Activated naive CD4-positive, alpha-beta T cell treated with anti-CD3 and anti-CD28 coated beads, Interleukin-2, amount 50 U/mL, for 24 hours (primary cell): Measurements from ENCODE around the gene FGF1.

Source experiments
- H3K27ac Mint-ChIP-seq: one replicate; pipeline ENCODE4 v1.8.0; 2021; ENCODE audit warnings: mild to moderate bottlenecking, mixed read lengths
- H3K27me3 Mint-ChIP-seq: one replicate; pipeline ENCODE4 v1.8.0; 2021; ENCODE audit warnings: mixed read lengths
- H3K36me3 Mint-ChIP-seq: one replicate; pipeline ENCODE4 v1.8.0; 2021; ENCODE audit warnings: mixed read lengths
- H3K4me1 Mint-ChIP-seq: one replicate; pipeline ENCODE4 v1.8.0; 2021; ENCODE audit warnings: mixed read lengths
- H3K4me3 Mint-ChIP-seq: one replicate; pipeline ENCODE4 v1.8.0; 2021; ENCODE audit warnings: mild to moderate bottlenecking, mixed read lengths
- H3K9me3 Mint-ChIP-seq: one replicate; pipeline ENCODE4 v1.8.0; 2021; ENCODE audit warnings: mixed read lengths

FGF1 gene

DNA sequence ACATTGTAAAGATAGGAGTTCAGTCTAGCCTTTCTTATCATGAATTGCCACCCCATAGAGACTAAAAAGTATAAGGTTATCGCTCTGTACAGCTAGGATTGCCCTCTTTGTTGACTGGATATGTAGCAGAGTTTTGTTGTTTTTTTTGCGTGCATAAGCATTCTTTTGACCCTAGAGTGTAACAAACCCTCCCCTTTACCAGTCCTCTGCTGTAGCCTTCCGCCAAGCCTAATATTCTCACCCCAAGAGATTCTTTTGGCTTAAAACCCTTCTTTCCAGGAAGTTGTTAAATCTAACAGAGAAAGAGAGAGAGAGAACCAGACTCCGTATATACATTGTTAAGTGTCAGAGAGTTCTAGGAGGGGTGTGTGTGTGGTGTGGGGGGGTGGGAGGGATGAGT lies 113.9 kb downstream of the FGF1 start:
- Mint-ChIP-seq H3K27me3 (no peaks in the 10 kb centered on the region), H3K27ac (no peak overlapping the region), H3K9me3 (no peaks in the 10 kb centered on the region), H3K36me3 (peaks cover 1% of the 10 kb centered on the region), H3K4me1 (peaks cover 6% of the 10 kb centered on the region), H3K4me3 (no peak overlapping the region)

DNA sequence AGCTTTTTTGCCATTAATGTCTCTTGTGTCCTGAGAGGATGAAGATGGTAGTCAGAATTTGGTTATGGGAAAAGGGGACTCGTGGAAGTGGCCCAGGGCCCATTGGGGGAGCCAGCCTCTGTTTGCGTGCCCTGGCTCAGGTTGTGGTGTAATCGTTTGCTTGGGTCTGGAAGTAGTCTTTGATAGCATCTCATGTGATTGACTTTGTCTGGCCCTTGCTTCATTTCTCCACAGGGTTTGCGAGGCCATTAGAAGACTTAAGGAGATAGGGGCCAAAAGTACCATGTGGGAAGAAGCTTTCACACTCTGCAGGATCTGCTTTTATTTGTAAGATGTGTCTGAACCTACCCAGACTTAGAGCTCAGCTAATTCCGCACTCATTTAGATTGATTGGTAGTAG lies 114.5 kb downstream of the FGF1 start:
- Mint-ChIP-seq H3K4me1 (no peaks in the 10 kb centered on the region), H3K27me3 (no peaks in the 10 kb centered on the region), H3K9me3 (no peaks in the 10 kb centered on the region), H3K27ac (peak overlapping the region; percentile 51), H3K4me3 (no peak overlapping the region), H3K36me3 (peaks cover 1% of the 10 kb centered on the region)

DNA sequence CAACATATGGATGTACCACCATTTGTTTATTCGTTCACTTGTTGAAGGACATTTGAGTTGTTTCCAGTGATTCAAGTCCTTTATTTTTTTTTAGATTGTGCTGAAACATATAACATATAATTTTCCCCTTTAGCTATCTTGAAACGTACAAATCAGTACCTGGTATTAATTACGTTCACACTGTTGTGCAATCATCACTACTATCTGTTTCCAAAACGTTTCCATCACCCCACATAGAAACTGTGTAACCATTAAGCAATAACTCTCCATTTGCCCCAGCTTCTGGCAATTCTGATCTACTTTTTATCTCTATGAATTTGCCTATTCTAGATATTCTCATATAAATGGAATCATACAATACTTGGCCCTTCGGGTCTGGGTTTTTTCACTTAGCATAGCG lies 116.0 kb downstream of the FGF1 start:
- Mint-ChIP-seq H3K36me3 (peaks cover 1% of the 10 kb centered on the region), H3K27me3 (no peaks in the 10 kb centered on the region), H3K9me3 (no peaks in the 10 kb centered on the region), H3K27ac (no peak overlapping the region), H3K4me1 (no peaks in the 10 kb centered on the region), H3K4me3 (no peak overlapping the region)

DNA sequence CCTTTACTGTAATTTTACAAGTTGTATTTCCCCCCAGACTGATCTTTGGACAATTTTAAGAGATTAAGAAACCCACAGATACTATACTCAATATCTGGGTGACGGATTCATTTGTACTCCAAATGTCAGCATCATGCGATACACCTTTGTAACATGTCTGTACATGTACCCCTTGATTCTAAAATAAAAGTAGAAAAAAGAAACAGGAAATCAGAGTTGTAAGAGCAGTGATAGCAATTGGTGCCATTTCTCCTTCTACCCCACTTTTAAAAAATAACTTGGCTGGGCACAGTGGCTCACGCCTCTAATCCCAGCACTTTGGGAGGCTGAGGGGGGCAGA lies 116.9 kb downstream of the FGF1 start:
- Mint-ChIP-seq H3K9me3 (no peaks in the 10 kb centered on the region), H3K4me1 (no peaks in the 10 kb centered on the region), H3K27me3 (no peaks in the 10 kb centered on the region), H3K36me3 (no peaks in the 10 kb centered on the region), H3K27ac (peak overlapping the region; percentile 51), H3K4me3 (no peak overlapping the region)

DNA sequence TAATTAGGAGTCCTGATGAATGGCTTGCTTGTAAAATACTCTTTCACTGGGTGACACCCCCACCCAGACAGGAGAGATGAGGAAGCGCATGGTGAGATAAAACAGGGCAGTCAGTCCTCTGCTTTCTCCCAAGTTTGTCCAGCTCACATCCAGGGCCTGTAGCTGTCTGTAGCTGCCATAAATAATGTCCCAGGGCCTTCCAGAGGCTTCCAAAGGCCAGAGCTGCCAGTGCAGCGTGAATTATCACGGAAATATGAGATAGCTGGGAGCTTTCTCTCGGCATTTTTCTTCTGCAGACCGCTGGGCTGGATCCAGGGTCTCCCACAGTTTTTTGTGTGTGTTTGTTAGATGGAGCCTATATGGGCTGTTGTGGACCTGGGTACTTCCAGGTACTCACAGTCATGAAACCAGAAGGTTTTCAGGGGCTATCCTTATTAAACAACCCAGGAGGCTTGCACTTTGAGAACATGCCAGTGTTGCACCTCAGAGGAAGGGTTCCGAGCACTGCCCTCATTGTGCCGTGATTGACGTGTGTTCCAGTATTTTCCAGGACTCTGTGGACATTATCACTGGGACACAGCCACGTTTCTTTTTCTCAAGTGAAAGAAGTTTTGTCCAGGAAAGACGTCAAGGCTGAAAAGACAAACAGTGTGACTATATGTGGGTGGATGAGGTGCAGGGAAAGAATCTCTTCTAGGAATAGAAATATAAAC lies 117.5 kb downstream of the FGF1 start:
- H3K4me3 Mint-ChIP-seq: no peak overlapping the region
- no peak overlapping the region for H3K27ac Mint-ChIP-seq
- no peaks in the 10 kb centered on the region for H3K4me1 Mint-ChIP-seq
- H3K9me3 Mint-ChIP-seq: no peaks in the 10 kb centered on the region
- H3K27me3 Mint-ChIP-seq: no peaks in the 10 kb centered on the region
- peaks cover 2% of the 10 kb centered on the region for H3K36me3 Mint-ChIP-seq

DNA sequence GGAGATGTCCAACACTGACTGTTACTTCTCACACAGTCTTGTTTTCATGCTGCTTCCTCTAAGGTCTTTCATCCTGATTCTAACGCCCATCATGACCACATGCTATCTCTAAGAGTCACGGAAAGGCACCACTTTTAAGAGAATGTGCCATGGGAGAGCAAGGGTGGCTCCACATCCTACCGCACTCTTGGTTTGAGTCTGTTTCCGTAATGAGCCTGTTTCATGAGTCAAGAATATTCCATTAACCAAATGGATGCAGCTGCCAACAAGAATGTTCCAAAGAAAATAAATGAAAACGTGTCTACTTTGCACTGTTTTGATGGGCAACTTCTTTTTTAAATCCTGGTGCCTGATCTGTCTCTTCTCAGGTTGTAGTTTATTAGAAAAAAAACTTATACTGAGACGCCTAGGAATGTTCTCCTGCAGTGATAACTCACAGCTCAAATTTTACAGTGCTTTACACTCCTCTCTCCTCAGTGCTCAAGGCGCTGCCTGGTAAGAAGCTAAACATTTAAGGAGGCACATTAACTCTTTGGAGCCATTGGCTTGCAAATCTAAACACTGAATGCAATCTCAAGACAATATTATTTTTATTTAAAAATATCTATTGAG lies 124.3 kb downstream of the FGF1 start:
- Mint-ChIP-seq H3K36me3 (peaks cover 2% of the 10 kb centered on the region), H3K27ac (no peak overlapping the region), H3K9me3 (no peaks in the 10 kb centered on the region), H3K4me1 (no peaks in the 10 kb centered on the region), H3K27me3 (peaks cover 3% of the 10 kb centered on the region), H3K4me3 (no peak overlapping the region)

DNA sequence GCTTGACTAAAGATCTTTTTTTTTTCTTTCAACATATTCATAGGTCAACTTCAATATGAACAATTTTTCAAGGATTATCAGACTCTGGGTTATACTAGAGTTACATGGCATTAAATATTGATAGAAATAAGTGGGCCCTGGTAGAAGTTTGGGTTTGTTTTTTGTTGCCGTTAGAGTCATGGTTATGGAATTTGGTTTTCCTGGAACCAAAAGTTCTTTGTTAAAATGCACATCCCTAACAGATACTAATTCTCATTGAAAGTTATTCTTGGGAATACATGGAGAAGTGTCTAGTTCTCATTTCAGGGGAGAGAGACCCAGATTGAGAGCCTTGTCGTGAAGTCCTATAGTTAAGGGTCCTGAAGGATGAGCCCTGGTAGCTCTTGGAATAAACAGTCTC lies 124.9 kb downstream of the FGF1 start:
- H3K27ac Mint-ChIP-seq: no peak overlapping the region
- H3K9me3 Mint-ChIP-seq: no peaks in the 10 kb centered on the region
- H3K4me3 Mint-ChIP-seq: no peak overlapping the region
- peaks cover 3% of the 10 kb centered on the region for H3K27me3 Mint-ChIP-seq
- peaks cover 2% of the 10 kb centered on the region for H3K36me3 Mint-ChIP-seq
- no peaks in the 10 kb centered on the region for H3K4me1 Mint-ChIP-seq

DNA sequence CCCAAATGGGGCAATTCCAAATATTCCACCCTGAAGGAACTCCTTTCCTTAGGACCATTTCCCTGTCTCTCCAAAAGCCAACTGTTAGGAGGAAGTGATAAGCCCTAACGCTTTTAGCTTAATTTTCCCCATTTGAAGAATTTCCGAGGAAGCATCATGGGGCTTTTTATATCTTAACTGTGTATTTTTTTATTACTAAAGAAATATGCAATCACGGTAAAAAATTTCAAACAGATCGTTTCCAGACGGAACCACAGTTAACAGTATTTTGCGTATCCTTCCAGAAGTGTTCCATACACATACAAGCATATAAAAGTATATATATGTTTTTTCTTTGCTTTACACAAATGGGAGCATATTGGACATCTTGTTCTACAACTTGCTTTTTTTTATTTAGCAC lies 133.8 kb downstream of the FGF1 start:
- Mint-ChIP-seq H3K4me3 (no peak overlapping the region), H3K4me1 (peaks cover 14% of the 10 kb centered on the region), H3K27ac (no peak overlapping the region), H3K36me3 (no peaks in the 10 kb centered on the region), H3K27me3 (peaks cover 11% of the 10 kb centered on the region), H3K9me3 (no peaks in the 10 kb centered on the region)

DNA sequence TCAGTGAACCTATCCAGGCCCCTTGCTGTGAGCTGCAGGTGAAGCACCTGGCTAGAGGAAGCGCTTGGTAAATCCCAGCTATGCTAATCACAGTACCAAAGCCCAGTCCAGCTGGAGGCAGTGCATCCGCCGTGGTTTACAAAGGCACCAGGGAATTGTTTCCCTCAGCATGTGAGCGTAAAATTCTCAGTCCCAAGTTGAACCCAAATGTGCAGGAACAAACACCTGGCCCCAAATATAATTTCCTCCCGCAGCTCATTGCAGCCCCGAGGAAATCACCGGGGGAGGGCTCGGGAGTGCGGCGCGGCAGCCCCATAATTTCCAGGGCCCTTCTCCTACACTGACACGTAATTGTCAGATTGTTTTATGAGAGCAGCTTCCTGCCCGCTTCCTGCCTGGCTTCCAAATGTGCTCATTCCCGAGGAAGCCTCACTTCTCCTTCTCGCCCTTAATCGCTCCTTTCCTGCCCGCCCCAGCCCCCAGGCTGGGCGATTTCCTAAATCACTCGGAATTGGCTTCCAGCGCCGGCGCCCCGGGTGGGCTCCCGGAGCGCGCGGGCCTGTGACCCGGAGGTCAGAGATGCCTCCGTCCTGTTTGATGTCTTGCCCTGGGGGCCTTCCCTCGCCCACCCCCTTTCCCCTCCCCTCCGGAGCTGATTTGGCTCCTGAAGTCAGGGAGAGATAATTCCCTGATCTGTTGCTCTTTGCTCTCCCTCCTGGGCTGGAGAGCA lies 134.4 kb downstream of the FGF1 start:
- no peak overlapping the region for H3K4me3 Mint-ChIP-seq
- H3K27me3 Mint-ChIP-seq: peaks cover 11% of the 10 kb centered on the region

DNA sequence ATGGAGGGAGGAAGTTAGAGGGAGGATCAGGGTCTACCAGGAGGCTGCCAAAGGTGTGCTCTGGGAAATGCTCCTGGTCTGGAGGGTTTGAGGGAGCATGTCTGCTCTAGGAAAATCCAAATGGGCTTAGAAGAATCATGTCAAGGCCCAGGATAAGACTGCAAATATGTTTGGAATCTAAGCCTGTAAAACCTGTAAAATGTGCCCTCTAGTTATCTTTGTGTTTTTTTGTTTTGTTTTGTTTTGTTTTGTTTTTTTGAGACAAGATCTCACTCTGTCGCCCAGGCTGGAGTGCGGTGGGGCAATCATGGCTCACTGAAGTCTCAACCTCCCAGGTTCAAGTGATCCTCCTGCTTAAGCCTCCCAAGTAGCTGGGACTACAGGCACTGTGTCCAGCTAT lies 135.4 kb downstream of the FGF1 start:
- no peak overlapping the region for H3K27ac Mint-ChIP-seq
- no peak overlapping the region for H3K4me3 Mint-ChIP-seq
- peaks cover 11% of the 10 kb centered on the region for H3K27me3 Mint-ChIP-seq
- peaks cover 14% of the 10 kb centered on the region for H3K4me1 Mint-ChIP-seq
- H3K9me3 Mint-ChIP-seq: no peaks in the 10 kb centered on the region
- no peaks in the 10 kb centered on the region for H3K36me3 Mint-ChIP-seq

More for the DNA sequence above, 134.4 kb downstream of the FGF1 start:
- Mint-ChIP-seq H3K36me3 (no peaks in the 10 kb centered on the region), H3K9me3 (no peaks in the 10 kb centered on the region), H3K4me1 (peaks cover 14% of the 10 kb centered on the region), H3K27ac (no peak overlapping the region)

DNA sequence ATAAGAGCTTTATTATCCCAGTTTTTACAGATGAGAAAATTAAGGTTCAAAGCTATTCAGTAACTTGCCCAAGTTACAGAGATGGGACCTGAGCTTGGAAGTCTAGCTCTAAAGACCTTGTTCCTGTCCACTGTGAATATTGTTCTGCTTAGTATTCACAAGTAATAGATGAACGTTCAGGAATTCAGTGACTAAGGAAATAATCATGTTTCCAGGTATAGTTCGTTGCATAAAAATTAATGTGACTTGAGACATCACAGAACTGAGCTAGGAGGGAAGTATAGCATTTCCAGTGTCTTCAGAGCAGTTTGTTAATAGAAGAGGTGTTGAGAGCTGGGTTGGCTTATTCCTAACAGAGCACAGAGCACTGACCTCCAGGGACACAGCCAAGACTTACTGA lies 136.1 kb downstream of the FGF1 start:
- Mint-ChIP-seq H3K9me3 (no peaks in the 10 kb centered on the region), H3K36me3 (no peaks in the 10 kb centered on the region), H3K4me3 (no peak overlapping the region), H3K27me3 (peaks cover 11% of the 10 kb centered on the region), H3K27ac (no peak overlapping the region), H3K4me1 (peaks cover 14% of the 10 kb centered on the region)

DNA sequence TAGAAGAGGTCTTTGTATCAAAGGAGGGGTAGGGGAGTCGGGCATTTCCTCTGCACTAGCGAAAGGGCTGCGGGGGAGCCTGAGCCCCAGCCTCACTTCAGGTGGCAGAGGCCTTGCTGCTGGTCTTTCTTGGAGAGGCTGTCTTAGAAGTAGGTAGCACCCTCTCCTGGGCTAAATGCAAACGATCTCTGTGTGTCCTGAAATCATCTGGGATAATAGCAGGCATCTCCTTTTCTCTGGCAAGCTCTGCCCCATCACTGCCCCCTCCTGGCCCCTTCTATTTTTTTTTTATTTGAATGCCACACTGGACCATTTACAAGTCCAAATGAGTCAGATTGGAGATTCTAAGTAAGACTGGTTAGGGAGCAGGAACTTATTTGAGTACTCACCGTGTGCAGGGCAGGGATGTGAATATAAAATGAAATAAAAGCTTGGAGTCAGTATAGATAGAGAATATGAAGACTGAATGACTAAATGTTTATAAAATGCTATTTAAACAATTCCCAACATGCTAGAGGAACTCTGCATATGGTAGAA lies 137.1 kb downstream of the FGF1 start:
- peaks cover 14% of the 10 kb centered on the region for H3K4me1 Mint-ChIP-seq
- H3K9me3 Mint-ChIP-seq: no peaks in the 10 kb centered on the region
- H3K4me3 Mint-ChIP-seq: no peak overlapping the region
- H3K27ac Mint-ChIP-seq: no peak overlapping the region
- H3K36me3 Mint-ChIP-seq: no peaks in the 10 kb centered on the region
- H3K27me3 Mint-ChIP-seq: peaks cover 8% of the 10 kb centered on the region

DNA sequence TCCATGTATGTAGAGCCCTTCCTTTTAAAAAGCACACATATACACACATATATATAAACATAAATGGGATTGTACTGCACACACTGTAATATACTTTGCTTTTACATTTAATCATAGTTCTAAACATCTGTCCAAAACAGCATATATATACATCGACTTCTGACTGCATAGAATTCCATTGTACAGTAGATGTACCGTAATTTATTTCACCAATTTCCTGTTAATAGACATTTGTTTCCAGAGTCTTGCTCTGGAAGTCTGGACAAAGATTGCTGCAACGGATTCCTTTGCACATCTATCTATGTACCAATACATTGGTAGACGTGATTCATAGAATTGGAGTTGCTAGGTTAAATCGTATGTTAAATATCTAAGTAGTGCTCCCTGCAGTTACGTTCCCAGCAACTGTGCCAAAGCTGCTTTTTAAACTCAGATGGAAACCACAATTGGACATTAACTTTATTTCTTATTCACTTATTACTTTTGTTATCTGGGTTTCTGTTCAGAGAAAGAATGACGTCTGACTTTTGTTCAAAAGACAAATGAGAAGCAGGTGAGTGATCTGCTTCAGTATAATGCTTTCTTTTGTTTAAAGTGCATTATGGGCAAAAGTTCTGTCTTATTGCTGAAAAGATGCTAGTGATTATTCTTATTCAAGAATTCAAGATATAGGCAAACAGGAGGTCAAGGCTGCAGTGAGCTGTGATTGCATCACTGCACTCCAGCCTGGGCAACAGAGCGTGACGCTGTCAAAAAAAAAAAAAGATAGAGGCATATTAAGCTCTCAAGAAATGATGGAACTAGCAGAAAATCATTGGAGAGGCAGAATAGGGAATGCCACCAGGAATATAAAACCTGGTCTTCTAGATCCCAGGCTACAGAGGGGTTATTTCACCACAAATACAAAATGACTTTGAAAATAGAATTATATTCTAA lies 138.2 kb downstream of the FGF1 start:
- Mint-ChIP-seq H3K27me3 (peaks cover 8% of the 10 kb centered on the region), H3K27ac (no peak overlapping the region), H3K4me3 (no peak overlapping the region), H3K36me3 (no peaks in the 10 kb centered on the region), H3K9me3 (no peaks in the 10 kb centered on the region), H3K4me1 (peaks cover 14% of the 10 kb centered on the region)

DNA sequence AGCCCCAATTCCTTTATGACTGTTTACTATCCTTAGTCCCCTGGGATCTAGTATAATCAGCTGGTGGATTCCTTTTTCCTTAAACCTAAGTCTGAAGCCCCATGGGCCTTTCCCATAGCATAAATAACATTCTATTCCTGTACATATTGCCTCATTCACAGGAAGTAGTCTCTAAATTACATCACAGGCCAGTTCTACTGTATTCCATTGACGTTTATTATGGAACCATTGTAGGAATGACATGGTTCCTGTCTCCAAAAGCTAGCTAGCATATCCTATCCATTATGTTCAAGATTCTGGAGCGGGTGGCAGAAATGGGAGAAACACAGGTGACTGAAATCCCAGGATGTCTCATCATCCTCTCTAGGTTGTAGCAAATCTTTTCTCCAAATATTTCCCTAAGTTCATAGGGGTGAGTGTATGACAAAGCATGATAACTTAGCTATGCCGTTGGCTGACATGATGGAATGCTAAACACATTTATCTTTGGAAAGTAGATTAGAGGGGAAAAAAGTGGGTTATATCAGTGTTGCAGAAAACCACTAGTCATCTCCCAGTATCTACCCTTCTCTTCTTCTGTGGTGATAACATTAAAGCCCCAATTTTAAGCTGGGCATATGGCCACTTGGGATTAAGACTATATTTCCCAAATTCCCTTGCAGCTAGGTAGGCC lies 140.1 kb downstream of the FGF1 start:
- Mint-ChIP-seq H3K4me1 (peaks cover 9% of the 10 kb centered on the region), H3K36me3 (no peaks in the 10 kb centered on the region), H3K27me3 (peaks cover 1% of the 10 kb centered on the region), H3K27ac (no peak overlapping the region), H3K9me3 (no peaks in the 10 kb centered on the region), H3K4me3 (no peak overlapping the region)
